ENCODE results near the gene MAL. TPM values are rescaled to one million over a fixed set of nuclear protein-coding genes. Genes with fewer than 3 reads are reported as not detected.
A peak's percentile ranks its signal among the peaks of the same experiment; 100 is the strongest.

MAL gene
- total and polyA plus RNA-seq, 2 of the 13 experiments (the other 11 are each of a cell fraction or from before 2014, with no cell fraction given), result not detected

DNA sequence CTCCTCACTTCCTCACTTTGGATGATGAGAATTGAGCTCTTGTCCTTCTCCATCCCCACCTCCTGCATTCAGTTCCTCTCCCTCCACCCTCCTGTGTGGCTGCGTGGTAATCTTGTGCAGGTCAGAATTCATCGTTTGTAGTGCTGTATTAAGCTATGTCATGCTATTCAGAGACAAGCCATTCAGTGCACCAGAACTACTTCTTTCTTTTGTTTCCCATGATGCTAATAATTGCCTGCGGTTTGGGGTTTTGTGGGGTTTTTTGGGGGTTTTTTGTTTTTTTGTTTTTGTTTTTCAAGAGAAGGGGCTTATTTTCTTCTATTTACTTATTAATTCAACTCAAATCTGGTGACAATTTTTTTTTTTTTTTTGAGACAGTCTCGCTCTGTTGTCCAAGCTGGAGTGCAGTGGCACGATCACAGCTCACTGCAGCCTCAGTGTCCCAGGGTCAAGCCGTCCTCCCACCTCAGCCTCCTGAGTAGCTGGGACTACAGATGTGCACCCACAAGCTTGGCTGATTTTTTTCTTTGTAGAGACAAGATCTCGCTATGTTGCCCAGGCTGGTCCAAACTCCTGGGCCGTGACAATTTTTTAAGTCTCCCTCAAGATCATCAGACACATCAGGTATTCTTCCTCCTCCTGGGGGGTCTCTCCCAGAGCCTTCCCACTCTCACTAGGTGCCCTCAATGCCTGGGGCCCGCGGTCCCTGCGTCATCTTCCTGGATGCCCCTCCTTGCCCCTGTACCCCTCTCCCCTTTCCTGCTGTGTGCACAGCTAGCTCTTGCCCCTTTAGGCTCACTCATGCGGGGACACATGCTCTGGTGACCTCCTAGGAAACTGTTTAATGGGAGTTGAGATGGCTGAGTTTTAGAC is 37.8 kb downstream of the MAL start:
- intact Hi-C loops (cut with micrococcal nuclease; ENCODE audit: unreplicated experiment), result no loop called here
- POLR2A ChIA-PET, result no interaction called here

DNA sequence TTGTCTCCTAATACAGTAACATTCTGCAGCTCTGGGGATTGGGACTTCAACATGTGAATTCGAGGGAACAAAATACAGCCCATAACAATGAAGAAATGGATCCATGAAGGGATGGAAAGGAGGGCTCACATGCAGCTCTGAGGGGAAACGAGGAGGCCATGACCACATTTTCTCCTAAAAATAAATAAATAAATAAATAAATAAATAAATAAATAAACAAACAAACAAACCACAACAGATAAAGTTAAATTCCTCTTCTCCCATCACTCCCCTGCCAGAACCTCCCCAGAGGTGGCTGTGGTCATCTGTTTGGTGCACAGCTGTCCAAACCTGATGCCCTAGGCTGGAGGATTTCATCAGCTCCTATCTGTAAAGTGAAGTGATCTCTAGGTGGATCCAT is 42.7 kb downstream of the MAL start:
- no peaks in the 10 kb centered on the region for H4K20me1 ChIP-seq (ENCODE audit: insufficient read depth, low read length)
- no TSS peak for BruUV-seq (replicated peaks)
- H3K4me3 ChIP-seq (replicated peaks in 1 of 3; ENCODE audit: insufficient read depth in 1 of 3, low read depth in 2 of 3, low read length in 3 of 3), result no peak overlapping the region
- in situ Hi-C loops (cut with HindIII; ENCODE audit: extremely low pct_ligation_motif_present, low pct_unique_long_range_greater_than_20kb), result no loop called here
- H3K4me2 ChIP-seq (ENCODE audit: low read depth, low read length), result no peak overlapping the region
- no peak overlapping the region for H3K9ac ChIP-seq (ENCODE audit: insufficient read depth, low read depth, low read length)
- no peak for DNase-seq (ENCODE audit: low spot score)
- 10% methylated on average over 2 of the region's 2 CpGs for WGBS (ENCODE audit: low lambda C conversion rate)
- H2AFZ ChIP-seq (ENCODE audit: low read length), result no peak overlapping the region
- ChIA-PET CTCF (ENCODE audit: low intra/inter-chr PET ratio, low total read pairs) (no interaction called here), POLR2A (no interaction called here)
- H3K27me3 ChIP-seq (ENCODE audit: control insufficient read depth in 1 of 2, insufficient read depth in 2 of 2, low read length in 2 of 2), result peaks cover 0 to 10% of the 10 kb centered on the region in 2 experiments; a peak in 2 of 5 replicates
- H3K79me2 ChIP-seq (ENCODE audit: insufficient read depth, low read length), result no peaks in the 10 kb centered on the region
- H3K36me3 ChIP-seq (replicated peaks in 1 of 2; ENCODE audit: control insufficient read depth in 1 of 2, insufficient read depth in 2 of 2, low read length in 2 of 2), result no peaks in the 10 kb centered on the region
- H3K4me1 ChIP-seq (ENCODE audit: insufficient read depth, low read length), result peaks cover 21% of the 10 kb centered on the region
- no peak overlapping the region for H3K27ac ChIP-seq (ENCODE audit: extremely low read length, insufficient read depth, low read length)
- intact Hi-C loops (cut with micrococcal nuclease; ENCODE audit: unreplicated experiment), result no loop called here
- no peak for FAIRE-seq
- no peak for ATAC-seq
- no peaks in the 10 kb centered on the region for H3K9me3 ChIP-seq (ENCODE audit: low read length)
- no peak for TF ChIP-seq SMC3 (IDR thresholded peaks at IDR 0.05; ENCODE audit: low read length)
- TF ChIP-seq EZH2 (conservative IDR thresholded peaks at IDR 0.05; ENCODE audit: low read depth, low read length), result no peak
- TF ChIP-seq, protein P1, sequence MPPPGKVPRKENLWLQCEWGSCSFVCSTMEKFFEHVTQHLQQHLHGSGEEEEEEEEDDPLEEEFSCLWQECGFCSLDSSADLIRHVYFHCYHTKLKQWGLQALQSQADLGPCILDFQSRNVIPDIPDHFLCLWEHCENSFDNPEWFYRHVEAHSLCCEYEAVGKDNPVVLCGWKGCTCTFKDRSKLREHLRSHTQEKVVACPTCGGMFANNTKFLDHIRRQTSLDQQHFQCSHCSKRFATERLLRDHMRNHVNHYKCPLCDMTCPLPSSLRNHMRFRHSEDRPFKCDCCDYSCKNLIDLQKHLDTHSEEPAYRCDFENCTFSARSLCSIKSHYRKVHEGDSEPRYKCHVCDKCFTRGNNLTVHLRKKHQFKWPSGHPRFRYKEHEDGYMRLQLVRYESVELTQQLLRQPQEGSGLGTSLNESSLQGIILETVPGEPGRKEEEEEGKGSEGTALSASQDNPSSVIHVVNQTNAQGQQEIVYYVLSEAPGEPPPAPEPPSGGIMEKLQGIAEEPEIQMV (CRISPR knock-in tag; IDR thresholded peaks at IDR 0.05; ENCODE audit: low read depth), result no peak
- no peak for TF ChIP-seq ZSCAN21 (CRISPR knock-in tag; IDR thresholded peaks at IDR 0.05; ENCODE audit: borderline replicate concordance)
- no peak for TF ChIP-seq ZBTB38 (CRISPR knock-in tag; IDR thresholded peaks at IDR 0.05)
- TF ChIP-seq REPIN1 (CRISPR knock-in tag; IDR thresholded peaks at IDR 0.05; ENCODE audit: borderline replicate concordance, low read depth), result no peak
- TF ChIP-seq CREM (IDR thresholded peaks at IDR 0.05), result no peak
- TF ChIP-seq CREM (CRISPR knock-in tag; IDR thresholded peaks at IDR 0.05), result no peak
- no peak for TF ChIP-seq POLR2AphosphoS5 (IDR thresholded peaks at IDR 0.05; ENCODE audit: low read depth, low read length)
- no peak for TF ChIP-seq MED13 (CRISPR knock-in tag; IDR thresholded peaks at IDR 0.05)
- TF ChIP-seq ZNF350 (CRISPR knock-in tag; IDR thresholded peaks at IDR 0.05; ENCODE audit: borderline replicate concordance, low read depth), result no peak
- no peak for TF ChIP-seq MED1 (CRISPR knock-in tag; IDR thresholded peaks at IDR 0.05)
- TF ChIP-seq BRD4 (CRISPR knock-in tag; IDR thresholded peaks at IDR 0.05), result no peak

More for the DNA sequence above, 37.8 kb downstream of the MAL start:
- Histone ChIP-seq H3K79me2 (ENCODE audit: insufficient read depth, low read length) (no peaks in the 10 kb centered on the region), H3K36me3 (replicated peaks in 1 of 2; ENCODE audit: control insufficient read depth in 1 of 2, insufficient read depth in 2 of 2, low read length in 2 of 2) (no peaks in the 10 kb centered on the region), H3K4me3 (replicated peaks in 1 of 3; ENCODE audit: insufficient read depth in 1 of 3, low read depth in 2 of 3, low read length in 3 of 3) (no peak overlapping the region), H2AFZ (ENCODE audit: low read length) (no peak overlapping the region), H3K27ac (ENCODE audit: extremely low read length, insufficient read depth, low read length) (no peak overlapping the region), H3K9me3 (ENCODE audit: low read length) (no peaks in the 10 kb centered on the region), H3K4me1 (ENCODE audit: insufficient read depth, low read length) (peaks cover 59% of the 10 kb centered on the region), H3K9ac (ENCODE audit: insufficient read depth, low read depth, low read length) (no peak overlapping the region), H3K27me3 (ENCODE audit: control insufficient read depth in 1 of 2, insufficient read depth in 2 of 2, low read length in 2 of 2) (peaks cover 3 to 11% of the 10 kb centered on the region in 2 experiments; a peak in 1 of 5 replicates), H3K4me2 (ENCODE audit: low read depth, low read length) (peak overlapping the region; percentile 52), H4K20me1 (ENCODE audit: insufficient read depth, low read length) (no peaks in the 10 kb centered on the region)
- in situ Hi-C loops (cut with HindIII; ENCODE audit: extremely low pct_ligation_motif_present, low pct_unique_long_range_greater_than_20kb), result no loop called here
- no TSS peak for BruUV-seq (replicated peaks)
- CTCF ChIA-PET (ENCODE audit: low intra/inter-chr PET ratio, low total read pairs), result no interaction called here
- no peak for ATAC-seq
- FAIRE-seq, result no peak
- TF ChIP-seq ZNF17 (CRISPR knock-in tag; IDR thresholded peaks at IDR 0.05), result 0 out of 2 replicates have a peak, but pooled peaks have one; percentile 41
- TF ChIP-seq, protein P2, sequence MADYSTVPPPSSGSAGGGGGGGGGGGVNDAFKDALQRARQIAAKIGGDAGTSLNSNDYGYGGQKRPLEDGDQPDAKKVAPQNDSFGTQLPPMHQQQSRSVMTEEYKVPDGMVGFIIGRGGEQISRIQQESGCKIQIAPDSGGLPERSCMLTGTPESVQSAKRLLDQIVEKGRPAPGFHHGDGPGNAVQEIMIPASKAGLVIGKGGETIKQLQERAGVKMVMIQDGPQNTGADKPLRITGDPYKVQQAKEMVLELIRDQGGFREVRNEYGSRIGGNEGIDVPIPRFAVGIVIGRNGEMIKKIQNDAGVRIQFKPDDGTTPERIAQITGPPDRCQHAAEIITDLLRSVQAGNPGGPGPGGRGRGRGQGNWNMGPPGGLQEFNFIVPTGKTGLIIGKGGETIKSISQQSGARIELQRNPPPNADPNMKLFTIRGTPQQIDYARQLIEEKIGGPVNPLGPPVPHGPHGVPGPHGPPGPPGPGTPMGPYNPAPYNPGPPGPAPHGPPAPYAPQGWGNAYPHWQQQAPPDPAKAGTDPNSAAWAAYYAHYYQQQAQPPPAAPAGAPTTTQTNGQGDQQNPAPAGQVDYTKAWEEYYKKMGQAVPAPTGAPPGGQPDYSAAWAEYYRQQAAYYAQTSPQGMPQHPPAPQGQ (CRISPR knock-in tag; IDR thresholded peaks at IDR 0.05; ENCODE audit: borderline replicate concordance), result no peak
- 39% methylated on average over 12 of the region's 12 CpGs for WGBS (ENCODE audit: low lambda C conversion rate)
- DNase-seq (ENCODE audit: low spot score), result no peak

All from HepG2 (cell line).